Activated T-helper 9 cell treated with anti-CD3 and anti-CD28 coated beads, Interleukin-2, amount 50 U/mL, for 16 hours (primary cell): ENCODE results near the gene HMGXB4.

Experiments
- DNase-seq: peaks from one replicate; pipeline ENCODE4 v3.0.0-alpha.2; 2020; ENCODE audit warnings: low read depth

Gene HMGXB4

GRCh38 chr22:35310556-35311550, 53.6 kb downstream of the HMGXB4 start:
- no peak for DNase-seq

GRCh38 chr22:35311551-35311999, 54.3 kb downstream of the HMGXB4 start:
- no peak for DNase-seq

DNA sequence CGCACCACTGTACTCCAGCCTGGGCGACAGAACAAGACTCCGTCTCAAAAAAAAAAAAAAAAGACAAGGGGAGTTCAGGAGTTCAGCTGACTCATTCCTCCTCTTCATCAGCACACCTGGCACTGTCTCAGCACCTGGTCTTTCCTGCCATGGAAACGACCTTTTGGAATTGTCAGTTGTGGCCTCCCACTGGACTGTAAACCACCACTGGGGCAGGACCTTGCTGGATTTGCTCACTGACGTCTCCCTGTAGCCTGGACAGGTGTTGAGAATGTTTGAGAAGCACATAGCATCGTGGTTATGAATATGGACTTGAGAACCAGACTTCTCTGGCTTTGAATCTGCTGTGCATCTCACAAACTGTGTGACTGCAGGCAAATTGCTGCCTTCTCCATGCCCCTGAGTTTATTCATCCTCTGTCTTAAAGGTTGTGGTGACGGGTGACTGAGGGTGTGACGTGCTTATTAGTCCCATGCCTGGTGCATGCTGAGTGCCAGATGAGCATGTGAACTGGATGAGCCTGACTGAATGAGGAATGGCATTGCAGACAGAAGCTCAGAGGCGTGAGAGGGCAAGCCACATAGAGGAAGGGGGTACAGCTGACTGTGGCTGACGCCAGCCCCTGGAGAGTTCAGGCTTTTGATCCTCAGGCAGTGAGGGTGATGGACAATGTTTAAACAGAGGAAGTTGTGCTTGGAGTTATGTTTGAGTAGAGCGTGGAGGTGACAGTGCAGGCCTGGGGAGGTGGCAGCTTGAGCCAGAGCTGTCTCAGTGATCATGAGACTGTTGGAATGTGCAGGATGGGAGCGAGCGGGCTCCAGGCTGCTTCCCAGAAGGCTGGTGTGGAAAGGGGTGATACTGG, 55.1 kb downstream of the HMGXB4 start:
- no peak for DNase-seq

GRCh38 chr22:35313311-35314121, 56.2 kb downstream of the HMGXB4 start:
- no peak for DNase-seq

DNA sequence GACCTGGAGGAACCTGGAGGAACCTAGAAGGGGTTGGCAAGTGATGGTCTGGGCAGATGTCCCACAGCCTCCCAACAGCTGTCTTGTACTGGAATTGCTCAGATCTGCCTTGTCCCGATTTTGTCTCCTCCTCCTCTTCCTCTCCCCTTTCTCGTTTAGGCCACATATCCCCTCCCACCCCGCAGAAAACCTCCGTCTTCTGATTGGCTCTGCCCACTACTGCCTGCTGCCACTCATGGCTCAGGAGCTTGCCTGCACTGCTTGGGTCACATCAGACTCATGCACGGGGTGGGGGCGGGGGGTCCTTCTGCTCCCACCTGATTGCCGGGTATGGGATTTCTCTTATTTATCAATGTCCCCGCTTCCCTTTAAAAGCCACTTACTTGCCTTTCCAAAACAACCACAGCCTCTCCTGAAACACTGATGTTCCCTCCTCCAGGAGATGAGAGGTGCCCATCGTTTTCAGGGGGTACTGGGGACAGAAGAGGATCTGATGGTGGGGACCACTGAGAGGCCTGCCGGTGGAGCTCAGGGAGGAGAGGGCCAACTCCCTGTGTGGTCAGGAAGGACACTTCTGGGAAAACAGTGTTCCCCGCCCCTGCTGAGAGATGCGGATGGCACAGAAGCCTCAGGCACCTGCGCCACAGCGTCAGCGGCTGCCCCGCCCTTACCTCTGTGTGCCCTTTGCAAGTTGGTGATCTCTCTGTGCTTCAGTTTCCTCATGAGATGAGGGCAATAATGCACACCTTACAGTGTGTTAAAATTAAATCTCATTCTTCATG, 57.1 kb downstream of the HMGXB4 start:
- DNase-seq = no peak

DNA sequence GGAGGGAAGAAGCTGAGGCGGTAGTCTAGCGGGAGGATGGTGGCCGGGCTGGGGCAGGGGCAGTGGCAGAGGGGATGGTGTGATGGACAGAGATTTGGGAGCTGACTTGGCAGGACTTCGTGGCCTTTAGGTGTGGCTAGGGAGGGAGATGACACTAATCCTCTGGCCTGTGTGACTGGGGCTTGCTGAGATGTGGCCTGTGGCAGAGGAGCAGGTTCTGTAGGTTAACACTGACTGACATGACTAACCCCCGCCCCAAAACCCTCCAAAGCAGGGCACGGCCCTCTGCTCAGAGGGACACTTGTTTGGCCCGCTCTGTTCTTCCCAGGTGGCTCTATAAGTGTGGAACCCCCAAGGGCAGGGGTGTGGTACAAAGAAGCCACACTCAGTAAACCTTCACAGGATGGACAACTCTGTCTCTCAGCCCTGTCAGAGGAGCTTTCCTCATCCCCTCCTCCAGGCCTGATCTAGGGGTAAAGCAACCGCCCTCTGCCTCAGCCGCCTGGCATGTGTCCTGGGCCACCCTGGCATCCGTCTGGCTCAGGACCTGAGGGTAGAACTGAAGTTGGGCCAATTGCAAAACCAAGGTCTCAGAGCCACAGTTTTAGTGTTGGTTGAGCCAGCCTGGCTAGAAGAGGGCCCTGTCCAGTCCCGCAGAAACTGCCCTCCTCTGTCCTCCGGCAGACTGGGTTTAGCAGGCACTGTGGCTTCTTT, 58.0 kb downstream of the HMGXB4 start:
- DNase-seq = no peak

- DNase-seq = no peak
Measured at GRCh38 chr22:35315855-35316745, 58.8 kb downstream of the HMGXB4 start.

DNA sequence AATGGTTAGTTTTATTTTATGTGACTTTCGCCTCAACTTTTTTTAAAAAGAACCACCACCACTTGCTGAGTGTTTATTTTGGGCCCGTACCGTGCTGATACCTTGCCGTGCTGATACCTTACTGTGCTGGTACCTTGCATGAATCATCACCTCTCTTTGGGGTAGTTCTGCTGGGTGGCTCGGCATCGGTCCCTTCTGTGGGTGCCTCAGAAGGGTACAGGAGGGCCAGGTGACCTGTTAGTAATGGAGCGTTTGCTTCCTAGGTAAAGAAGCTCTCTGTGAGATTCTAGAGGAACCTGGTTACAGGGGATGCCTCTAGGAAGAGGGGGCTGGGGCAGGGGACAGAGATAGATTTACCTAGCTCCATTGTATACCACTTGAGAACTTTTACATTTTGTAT, 59.5 kb downstream of the HMGXB4 start:
- no peak for DNase-seq

- DNase-seq = no peak
Measured at GRCh38 chr22:35317680-35318290, 60.5 kb downstream of the HMGXB4 start.

DNA sequence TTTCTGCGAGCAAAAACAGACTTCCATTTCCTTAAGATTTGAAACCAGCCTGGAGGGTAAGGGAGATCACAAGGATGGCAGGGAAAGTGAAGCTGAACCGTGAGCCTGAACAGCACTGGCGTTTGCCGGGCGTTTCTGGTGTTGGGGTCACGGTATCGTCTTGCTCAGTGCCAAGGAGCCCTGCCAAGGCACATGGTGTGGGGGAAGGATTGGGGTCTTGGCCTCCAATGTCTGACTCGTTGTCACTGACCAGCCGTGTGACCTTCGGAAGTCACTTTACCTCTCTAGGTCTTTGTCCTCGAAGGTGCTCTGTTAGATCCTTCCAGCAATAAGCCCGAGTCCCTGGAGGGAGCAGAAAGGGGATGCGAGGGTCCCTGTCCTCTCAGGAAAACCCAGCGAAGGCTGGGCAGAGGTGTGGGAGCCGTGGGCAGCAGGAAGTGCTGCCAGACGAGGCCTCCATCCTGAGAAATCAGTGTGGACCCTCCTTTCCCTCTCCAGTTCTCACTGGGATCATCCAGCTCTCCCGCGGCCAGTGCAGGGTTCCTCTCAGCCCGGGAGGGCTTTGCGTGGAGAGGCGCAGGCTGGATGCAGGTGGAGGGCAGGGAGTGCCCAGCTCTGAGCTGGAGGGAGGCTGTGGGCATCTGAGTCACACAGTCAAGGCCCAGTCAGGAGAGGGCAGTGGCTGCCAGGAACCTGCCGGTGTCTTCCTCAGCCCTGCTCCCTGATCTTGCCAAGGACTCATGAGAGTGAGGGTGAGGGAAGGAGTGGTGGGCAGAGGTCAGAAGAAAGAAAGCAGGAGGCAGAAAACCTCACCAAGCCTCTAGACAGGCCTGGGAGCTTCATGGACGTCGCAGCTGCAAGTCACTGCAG, 61.3 kb downstream of the HMGXB4 start:
- no peak for DNase-seq

DNA sequence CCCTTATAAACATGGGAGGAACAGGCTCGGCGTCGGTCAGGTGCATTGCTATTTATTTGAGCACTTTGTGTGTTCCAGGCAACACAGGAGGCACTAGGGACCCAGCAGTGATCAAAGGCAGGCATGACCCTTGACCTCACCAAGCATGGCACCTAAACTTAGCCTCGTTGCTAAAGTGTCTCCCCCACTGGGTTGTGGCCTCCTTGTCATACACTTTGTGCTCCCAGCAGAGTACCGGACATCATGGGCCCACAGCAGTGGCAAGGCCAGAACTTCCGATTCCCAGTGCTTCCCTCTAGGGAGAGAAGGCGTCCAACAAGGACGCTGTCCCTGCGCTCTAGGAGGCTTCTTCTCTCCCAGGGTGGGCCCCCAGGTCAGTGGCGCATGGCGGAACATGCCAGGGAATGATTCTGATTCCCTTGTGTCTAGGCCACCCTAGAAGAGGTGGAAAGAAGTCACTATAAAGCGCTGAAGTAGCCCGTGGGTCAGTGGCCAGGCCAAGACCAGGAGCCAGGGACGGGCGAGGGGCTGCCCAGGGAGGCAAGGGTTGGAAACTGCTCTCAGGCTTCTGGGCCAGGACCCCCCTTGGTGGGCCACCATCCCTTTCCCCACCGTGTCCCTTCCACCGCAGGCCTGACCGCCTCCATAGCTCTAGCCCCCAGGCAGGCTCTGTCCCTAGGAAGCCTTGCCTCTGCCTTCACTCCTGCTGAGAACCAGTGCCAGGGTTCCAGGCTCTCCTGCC, 62.1 kb downstream of the HMGXB4 start:
- DNase-seq = no peak

GRCh38 chr22:35322126-35322525, 64.8 kb downstream of the HMGXB4 start:
- no peak for DNase-seq

DNA sequence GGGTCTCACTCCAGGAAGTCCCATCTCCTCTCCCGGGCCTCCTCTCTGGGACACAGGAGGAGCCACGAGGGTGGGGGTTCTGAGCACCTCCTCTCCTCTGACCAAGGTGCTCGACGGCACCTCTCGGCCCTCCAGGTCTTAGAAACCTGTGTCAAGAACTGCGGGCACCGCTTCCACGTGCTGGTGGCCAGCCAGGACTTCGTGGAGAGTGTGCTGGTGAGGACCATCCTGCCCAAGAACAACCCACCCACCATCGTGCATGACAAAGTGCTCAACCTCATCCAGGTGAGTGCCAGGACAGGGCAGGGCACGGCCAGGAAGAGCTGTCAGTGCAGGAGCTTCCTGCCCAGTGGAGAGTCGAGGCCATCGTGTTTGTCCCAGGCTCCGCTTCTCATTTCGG, 65.6 kb downstream of the HMGXB4 start:
- no peak for DNase-seq

DNA sequence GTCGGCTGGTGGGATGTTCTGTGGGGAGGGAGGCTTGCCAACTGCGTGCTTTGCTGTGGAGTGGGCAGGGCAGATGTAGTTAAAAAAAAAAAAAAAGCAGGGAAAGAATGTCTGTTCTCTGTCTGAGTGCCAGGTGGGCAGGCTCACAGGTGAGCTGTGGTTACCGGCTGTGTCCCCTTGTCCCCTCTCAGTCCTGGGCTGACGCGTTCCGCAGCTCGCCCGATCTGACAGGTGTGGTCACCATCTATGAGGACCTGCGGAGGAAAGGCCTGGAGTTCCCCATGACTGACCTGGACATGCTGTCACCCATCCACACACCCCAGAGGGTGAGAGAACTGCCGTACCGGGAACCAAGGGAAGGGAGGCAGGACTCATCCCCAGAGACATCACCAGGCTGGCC, 66.0 kb downstream of the HMGXB4 start:
- DNase-seq = no peak

- DNase-seq = no peak
Measured at GRCh38 chr22:35324067-35324466, 66.8 kb downstream of the HMGXB4 start.

DNA sequence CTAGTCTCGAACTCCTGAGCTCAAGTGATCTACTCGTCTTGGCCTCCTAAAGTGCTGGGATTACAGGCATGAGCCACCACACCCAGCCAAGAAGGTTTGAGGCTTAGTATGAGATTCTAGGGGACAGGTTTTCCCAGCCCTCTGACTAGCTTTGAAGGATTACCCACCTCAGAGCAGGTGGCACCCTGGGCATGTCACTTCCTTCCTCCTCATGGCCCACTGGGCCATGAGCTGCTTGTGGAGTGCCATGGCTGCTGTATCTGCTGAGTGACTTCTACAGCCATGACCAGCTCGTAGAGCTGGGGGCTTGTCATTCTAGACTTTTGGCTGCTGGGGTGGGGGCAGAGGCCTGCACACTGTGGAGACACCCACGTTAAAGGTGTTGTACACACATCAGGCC, 67.5 kb downstream of the HMGXB4 start:
- DNase-seq = no peak

DNA sequence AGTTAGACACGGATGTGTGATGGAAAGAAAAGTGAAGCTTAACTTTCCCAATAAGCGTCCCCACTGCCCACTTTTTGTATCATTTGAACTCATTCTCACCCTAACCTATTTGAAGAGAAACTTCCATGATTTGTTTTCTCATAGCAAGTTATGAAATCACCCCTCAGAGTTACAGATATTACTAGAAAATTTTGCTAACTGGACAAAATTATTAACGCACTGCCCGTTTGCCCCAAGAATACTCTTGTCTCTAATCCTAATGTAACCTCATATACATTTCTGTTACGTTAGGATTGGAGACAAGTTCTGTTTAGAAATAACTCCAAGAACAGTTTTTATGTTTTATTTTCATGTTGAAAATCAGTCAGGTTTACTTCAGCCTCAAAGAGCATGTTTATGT, 67.9 kb downstream of the HMGXB4 start:
- no peak for DNase-seq
